Colonic mucosa (tissue), 4 donors: ENCODE measurements around the gene STK11. TPM values are rescaled to one million over a fixed set of nuclear protein-coding genes. Genes with fewer than 3 reads are reported as not detected.
A peak's percentile ranks its signal among the peaks of the same experiment; 100 is the strongest.

Experiments
- DNase-seq: peaks from one replicate; pipeline ENCODE4 v3.0.0-alpha.2; 2020
- H3K27ac ChIP-seq: fragments of 200-600 bp; one replicate; pipeline ENCODE4 v1.8.0; 2021
- H3K27me3 ChIP-seq: fragments of 200-600 bp; one replicate; pipeline ENCODE4 v1.8.0; 2021
- H3K36me3 ChIP-seq: fragments of 200-600 bp; one replicate; pipeline ENCODE4 v1.8.0; 2021
- H3K4me1 ChIP-seq: fragments of 200-600 bp; one replicate; pipeline ENCODE4 v1.8.0; 2021; ENCODE audit warnings: mild to moderate bottlenecking
- H3K4me3 ChIP-seq: fragments of 200-600 bp; one replicate; pipeline ENCODE4 v1.8.0; 2021
- H3K9ac ChIP-seq, 2 donors: one replicate each; pipeline ENCODE4 v1.7.0; 2013; ENCODE audit warnings: control low read depth in 2 of 2, low read depth in 2 of 2, low read length in 2 of 2
- H3K9me3 ChIP-seq: fragments of 200-600 bp; one replicate; pipeline ENCODE4 v1.8.0; 2021
- CTCF ChIP-seq: fragments of 200-600 bp; IDR thresholded peaks from one replicate; pipeline ENCODE4 v1.8.0; 2022; ENCODE audit warnings: antibody characterized with exemption, mild to moderate bottlenecking
- intact Hi-C: fragments of 100-400 bp; cut with DNase I; formaldehyde crosslinking; loops from one replicate; pipeline ENCODE4 v1.14.1; 2022
- total RNA-seq, 2 donors: library from RNA; stranded (reverse); fragmentation: NEBNext Ultra II Directional in 1 of 2; extraction: Animal tissue kit (Norgen Biotek cat#: 25700) in 1 of 2; gene quantifications; one replicate each; pipeline ENCODE4 v1.2.1, GENCODE V29; 2021
- donor health status: healthy.
- donor health status: DM: no; HTN: no; CAD: no.
- donor health status: DM: no; HTN: no; CAD: no.

The STK11 gene
- total RNA-seq, 2 donors from 2014 or later = 76.3 to 103 TPM

DNA sequence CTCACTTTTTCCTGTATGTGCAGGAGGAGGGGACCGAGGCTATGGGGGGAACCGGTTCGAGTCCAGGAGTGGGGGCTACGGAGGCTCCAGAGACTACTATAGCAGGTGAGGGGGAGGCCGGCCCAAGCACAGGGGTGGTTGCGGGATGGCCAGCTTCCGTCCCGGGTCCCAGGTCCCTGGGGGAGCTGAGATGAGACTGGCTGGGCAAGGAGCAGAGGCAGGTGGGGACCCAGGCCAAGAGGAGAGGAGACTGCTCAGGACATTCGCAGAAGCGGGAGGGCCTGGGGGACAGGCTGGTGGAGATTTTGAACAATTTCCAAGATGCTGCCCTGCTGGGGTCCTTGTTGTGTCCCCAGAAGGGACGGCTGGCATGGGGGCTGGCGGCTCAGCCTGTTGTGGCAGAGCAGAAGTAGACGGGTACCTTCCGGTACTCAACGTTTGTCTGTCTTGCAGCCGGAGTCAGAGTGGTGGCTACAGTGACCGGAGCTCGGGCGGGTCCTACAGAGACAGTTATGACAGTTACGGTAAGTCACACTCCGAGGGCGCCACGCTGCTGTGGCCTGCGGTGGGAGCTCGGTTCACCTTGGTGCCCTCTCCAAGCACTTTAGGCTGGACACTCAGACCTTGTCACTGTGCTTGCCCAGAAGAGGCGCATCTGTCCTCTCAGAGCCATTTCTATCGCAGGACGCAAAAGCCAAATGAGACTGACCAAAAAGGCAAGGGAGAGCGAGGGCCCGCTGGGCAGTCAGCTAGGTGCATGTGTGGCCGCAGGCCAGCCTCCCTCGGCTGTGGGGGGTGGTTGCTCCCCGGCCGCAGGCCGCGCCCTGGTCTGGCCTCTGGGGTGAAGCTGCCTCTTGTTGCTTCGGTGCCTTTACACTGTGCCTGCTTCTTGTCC is 66.2 kb downstream of the STK11 start:
- H3K36me3 ChIP-seq = peaks cover 10% of the 10 kb centered on the region
- intact Hi-C loops = no loop called here
- H3K27ac ChIP-seq = no peak overlapping the region
- H3K4me1 ChIP-seq = peaks cover 61% of the 10 kb centered on the region
- H3K27me3 ChIP-seq = no peaks in the 10 kb centered on the region
- DNase-seq = no peak
- no peaks in the 10 kb centered on the region for H3K9me3 ChIP-seq
- no peak overlapping the region for H3K4me3 ChIP-seq
- no peak for TF ChIP-seq CTCF
- H3K9ac ChIP-seq = peak overlapping the region in 1 of 2 donors; percentile 76

GRCh38 chr19:1272423-1273262 is 67.1 kb downstream of the STK11 start:
- peak overlapping the region; percentile 27 for H3K27ac ChIP-seq
- H3K9me3 ChIP-seq = no peaks in the 10 kb centered on the region
- no peaks in the 10 kb centered on the region for H3K27me3 ChIP-seq
- H3K36me3 ChIP-seq = peaks cover 10% of the 10 kb centered on the region
- intact Hi-C loops = no loop called here
- H3K4me3 ChIP-seq = peak overlapping the region; percentile 2
- no peak for TF ChIP-seq CTCF
- H3K9ac ChIP-seq = peak overlapping the region in 1 of 2 donors; percentile 76
- H3K4me1 ChIP-seq = peaks cover 57% of the 10 kb centered on the region
- DNase-seq = no peak

DNA sequence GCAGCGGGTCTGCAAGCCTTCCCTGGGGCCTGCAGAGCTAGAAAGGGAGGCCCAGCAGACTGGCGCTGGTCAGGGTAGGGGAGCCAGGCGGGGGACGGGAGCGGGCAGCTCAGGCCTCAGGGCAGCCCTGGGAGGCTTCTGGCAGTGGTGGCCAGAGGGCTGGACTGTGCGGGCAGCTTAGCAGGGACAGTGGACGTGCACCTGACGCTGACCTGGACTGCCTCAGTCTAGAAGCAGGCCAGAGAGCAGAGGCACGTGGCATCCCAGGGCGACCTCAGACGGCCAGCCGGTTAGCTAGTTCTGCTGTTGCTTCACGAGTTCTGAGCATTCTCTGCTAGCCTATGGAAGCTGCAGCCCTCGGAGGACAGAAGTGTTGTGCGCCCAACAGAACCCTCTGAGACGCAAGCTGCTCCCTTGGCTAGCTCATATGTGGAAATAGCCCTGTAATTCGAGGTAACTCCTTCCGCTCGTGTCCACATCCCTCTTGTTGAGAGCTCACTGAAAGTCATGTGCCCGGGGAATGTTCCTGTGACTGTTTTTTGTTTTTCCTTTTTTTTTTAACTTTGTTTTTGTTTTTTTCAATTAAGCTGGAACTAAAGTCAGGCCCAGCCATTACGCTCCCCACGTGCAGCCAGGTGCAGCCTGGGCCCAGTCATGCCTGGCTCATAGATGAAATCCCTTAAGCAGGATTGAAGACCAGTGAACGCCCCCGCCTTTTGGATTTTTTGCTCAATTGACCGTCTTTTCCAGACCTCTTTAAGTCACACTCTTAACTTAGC is 67.9 kb downstream of the STK11 start:
- Histone ChIP-seq H3K27me3 (no peaks in the 10 kb centered on the region), H3K9me3 (no peaks in the 10 kb centered on the region), H3K4me3 (peak overlapping the region; percentile 2), H3K9ac (peak overlapping the region in 1 of 2 donors; percentile 76), H3K27ac (peak overlapping the region; percentile 27), H3K4me1 (peaks cover 49% of the 10 kb centered on the region), H3K36me3 (peaks cover 10% of the 10 kb centered on the region)
- TF ChIP-seq CTCF = no peak
- DNase-seq = no peak
- intact Hi-C loops = no loop called here

DNA sequence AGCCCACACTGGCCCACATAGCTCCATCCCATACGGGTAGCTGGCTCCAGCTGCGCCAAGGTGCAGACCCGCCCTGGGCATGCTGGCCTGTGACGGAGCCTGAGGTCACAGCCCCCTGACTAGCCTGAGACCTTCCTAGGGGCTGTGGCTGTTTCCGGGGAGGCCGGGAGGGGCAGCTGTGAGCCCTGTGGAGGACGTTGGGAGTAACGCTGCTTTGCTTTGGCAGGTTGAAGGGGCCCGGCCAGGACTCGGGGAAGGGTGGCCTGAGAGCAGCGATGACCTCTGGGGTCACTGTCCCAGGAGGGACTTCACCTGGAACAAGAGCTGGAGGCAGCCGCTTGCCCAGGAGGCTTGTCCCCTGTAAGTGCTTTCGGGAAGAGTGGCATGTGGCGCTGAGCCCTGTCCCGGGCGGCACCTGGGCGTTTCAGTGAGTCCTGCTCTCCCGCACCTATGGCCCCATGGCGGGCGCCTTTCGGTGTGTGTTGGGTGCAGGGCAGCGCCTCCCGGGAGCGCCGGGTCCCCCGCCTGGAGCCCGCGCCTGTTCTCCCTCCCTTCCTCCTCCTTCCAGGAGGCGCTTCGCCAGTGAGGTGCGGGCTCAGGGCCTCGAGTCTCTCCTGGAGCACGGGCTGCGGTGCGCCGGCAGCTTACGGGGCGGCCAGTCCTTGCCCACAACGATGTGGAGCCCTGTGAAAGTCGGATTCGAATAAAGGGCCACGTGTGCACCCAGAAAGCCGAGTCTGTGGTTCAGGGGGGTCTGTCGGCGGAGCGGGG is 68.7 kb downstream of the STK11 start:
- H3K9ac ChIP-seq = peak overlapping the region; percentile 55 to 98
- peaks cover 45% of the 10 kb centered on the region for H3K4me1 ChIP-seq
- peaks cover 10% of the 10 kb centered on the region for H3K36me3 ChIP-seq
- H3K9me3 ChIP-seq = no peaks in the 10 kb centered on the region
- no peak for TF ChIP-seq CTCF
- intact Hi-C loops = no loop called here
- H3K27me3 ChIP-seq = no peaks in the 10 kb centered on the region
- H3K27ac ChIP-seq = peak overlapping the region; percentile 99
- DNase-seq = no peak
- H3K4me3 ChIP-seq = peak overlapping the region; percentile 67
